Heart left ventricle (tissue), 16 donors: ENCODE measurements around the gene UGGT1. TPM values are rescaled to one million over a fixed set of nuclear protein-coding genes. Genes with fewer than 3 reads are reported as not detected.

ENCODE experiments used
- ATAC-seq, 4 donors: fragments of 200-7000 bp; cut with Tn5 transposase; one replicate each; pipeline ENCODE4 v1.9.1; 2020 to 2022; ENCODE audit warnings: moderate library complexity in 4 of 4, mild to moderate bottlenecking in 3 of 4, moderate number of reproducible peaks in 1 of 4
- DNase-seq, 5 donors: peaks; one replicate each; pipeline ENCODE4 v3.0.0-alpha.2; 2020
- H3K27ac ChIP-seq, 12 donors: fragments of 200-600 bp; sonication (generic) in 4 of 12; one replicate each; pipeline versions ENCODE4 v1.5.0 to v1.8.0; 2016 to 2022; ENCODE audit warnings: mild to moderate bottlenecking in 2 of 12
- H3K27me3 ChIP-seq, 9 donors: fragments of 200-600 bp; sonication (generic) in 2 of 9; one replicate each; pipeline versions ENCODE4 v1.5.1 to v1.8.0; 2016 to 2022; ENCODE audit warnings: mild to moderate bottlenecking in 3 of 9
- H3K36me3 ChIP-seq, 9 donors: fragments of 200-600 bp; sonication (generic) in 2 of 9; one replicate each; pipeline versions ENCODE4 v1.5.0 to v1.8.0; 2018 to 2022; ENCODE audit warnings: mild to moderate bottlenecking in 2 of 9
- H3K4me1 ChIP-seq, 12 donors: fragments of 200-600 bp; sonication (generic) in 4 of 12; one replicate each; pipeline versions ENCODE4 v1.5.0 to v1.8.0; 2016 to 2022; ENCODE audit warnings: mild to moderate bottlenecking in 3 of 12
- H3K4me3 ChIP-seq, 12 donors: fragments of 200-600 bp; sonication (generic) in 4 of 12; one replicate each; pipeline versions ENCODE4 v1.5.0 to v1.8.0; 2017 to 2022; ENCODE audit warnings: mild to moderate bottlenecking in 9 of 12, moderate library complexity in 4 of 12
- H3K9me3 ChIP-seq, 12 donors: fragments of 200-600 bp; sonication (generic) in 4 of 12; one replicate each; pipeline versions ENCODE4 v1.5.0 to v1.8.0; 2016 to 2022; ENCODE audit warnings: mild to moderate bottlenecking in 1 of 12
- CTCF ChIP-seq, 12 donors: fragments of 200-600 bp; sonication (generic) in 4 of 12; IDR thresholded peaks; one replicate each; pipeline versions ENCODE4 v1.5.0 to v1.8.0; 2018 to 2022; ENCODE audit warnings: antibody characterized with exemption in 12 of 12, mild to moderate bottlenecking in 5 of 12
- POLR2A ChIP-seq, 2 donors: fragments of 450-650 bp; IDR thresholded peaks; one replicate each; pipeline ENCODE4 v1.6.1; 2017; ENCODE audit warnings: antibody characterized with exemption in 2 of 2, mild to moderate bottlenecking in 2 of 2, moderate library complexity in 2 of 2
- WGBS, 4 donors: extraction: QIAGEN DNeasy Blood & Tissue Kit in 2 of 4; methylation state at CpG; one replicate each; pipeline versions ENCODE4 v1.1.5 to v1.1.7; 2013 to 2018; 5-methylcytosine and 5-hydroxymethylcytosine counted together
- intact Hi-C, 10 donors: fragments of 100-400 bp; cut with DNase I; formaldehyde crosslinking; loops; one replicate each; pipeline versions ENCODE4 v1.11.1 to v1.14.2; 2022
- polyA plus RNA-seq, 2 donors: library from polyadenylated mRNA; stranded (reverse); fragments of 200-250 nt; gene quantifications; one replicate each; pipeline ENCODE4 v1.2.3, GENCODE V29; 2013
- total RNA-seq, 9 donors: library from RNA; depleted of rRNA in 2 of 9; stranded (reverse); fragments of >200 nt in 2 of 9; fragmentation: NEBNext Ultra II Directional in 3 of 9; extraction: Animal tissue kit (Norgen Biotek cat#: 25700) in 3 of 9; gene quantifications; one replicate each; pipeline versions ENCODE4 v1.1.0 to v1.2.4, GENCODE V29; 2016 to 2023
- donor health status: ischemic (EF 13 %, LVEDD 7.1; RV severe dilation, severe dysfunction).
- donor health status: healthy with polysubstance abuse.
- donor health status: DM: no; HTN: yes; CAD: no.
- donor health status: DM: no; HTN: no; CAD: no.
- donor health status: ischemic (EF 25% LVEDD 6.9; RV normal size, moderate dysfunction).
- donor health status: ischemic (EF 25% LVEDD 5.7; RV mildly dilated, moderate dysfunction).
- donor health status: healthy.
- donor health status: DM: yes; HTN: yes; CAD: no.
- donor health status: ischemic (EF 35%, LVEDD 5.7; RV mildly dilated, moderate dysfunction).
- donor health status: nonischemic (EF 11% LVEDD 7.7; RV severe dilation, severe dysfunction).
- donor health status: DM: yes; HTN: yes; CAD: no.
- donor health status: PGD.
- donor health status: ischemic (EF 29% LVEDD 5.4; RV normal size, mild dysfunction).
- donor health status: nonischemic (EF 23%, LVEDD 6.1; RV moderate dilation, normal function).

Gene UGGT1
- total and polyA plus RNA-seq, 11 donors: 5.8 to 77.4 (median 32.0) TPM

GRCh38 chr2:128062571-128062970 lies 28.4 kb upstream of the UGGT1 start:
- 73 to 94% (median 87%) methylated on average over 8 of the region's 8 CpGs for WGBS, 4 donors
- H3K27me3 ChIP-seq: no peaks in the 10 kb centered on the region
- no peak overlapping the region for H3K27ac ChIP-seq
- H3K9me3 ChIP-seq: no peaks in the 10 kb centered on the region
- DNase-seq (no peak), ATAC-seq (no peak)
- H3K4me1 ChIP-seq: no peaks in the 10 kb centered on the region
- no peaks in the 10 kb centered on the region for H3K36me3 ChIP-seq
- TF ChIP-seq POLR2A (IDR thresholded peaks at IDR 0.05): no peak
- no peak for TF ChIP-seq CTCF (IDR thresholded peaks at IDR 0.05)
- intact Hi-C loops: loop anchor here in 1 of 10 donors (5.0 kb wide), 1 partner anchor 175 kb away; no protein-coding TSS in a partner anchor
- no peak overlapping the region for H3K4me3 ChIP-seq

DNA sequence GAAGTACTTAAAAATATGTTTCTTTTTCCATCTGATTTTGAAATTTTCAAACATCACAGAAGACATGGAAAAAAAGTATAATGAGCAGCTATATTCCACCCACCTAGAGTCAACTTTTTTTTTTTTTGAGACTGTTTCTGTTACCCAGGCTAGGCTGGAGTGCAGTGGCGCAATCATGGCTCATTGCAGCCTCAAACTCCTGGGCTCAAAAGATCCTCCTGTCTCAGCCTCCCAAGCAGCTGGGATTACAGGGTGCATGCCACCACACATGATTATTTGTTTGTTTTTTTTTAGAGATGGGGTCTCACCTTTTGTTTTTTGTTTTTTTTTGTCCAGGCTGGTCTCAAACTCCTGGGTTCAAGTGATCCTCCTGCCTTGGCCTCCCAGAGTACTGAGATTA lies 26.6 kb upstream of the UGGT1 start:
- H3K9me3 ChIP-seq: no peaks in the 10 kb centered on the region
- DNase-seq (no peak), ATAC-seq (no peak)
- no peak overlapping the region for H3K4me3 ChIP-seq
- H3K4me1 ChIP-seq: no peaks in the 10 kb centered on the region
- intact Hi-C loops: loop anchor here in 1 of 10 donors (5.0 kb wide), 1 partner anchor 173 kb away; no protein-coding TSS in a partner anchor
- TF ChIP-seq CTCF (IDR thresholded peaks at IDR 0.05) (no peak), POLR2A (IDR thresholded peaks at IDR 0.05) (no peak)
- no peaks in the 10 kb centered on the region for H3K36me3 ChIP-seq
- no peaks in the 10 kb centered on the region for H3K27me3 ChIP-seq
- WGBS, 4 donors: 97 to 100% (median 99%) methylated on average over 1 of the region's 1 CpG
- H3K27ac ChIP-seq: no peak overlapping the region

GRCh38 chr2:128069769-128070168 lies 21.2 kb upstream of the UGGT1 start:
- intact Hi-C loops: no loop called here
- Histone ChIP-seq H3K36me3 (no peaks in the 10 kb centered on the region), H3K27ac (no peak overlapping the region), H3K4me3 (no peak overlapping the region), H3K9me3 (no peaks in the 10 kb centered on the region), H3K4me1 (no peaks in the 10 kb centered on the region), H3K27me3 (no peaks in the 10 kb centered on the region)
- DNase-seq: no peak
- ATAC-seq: no peak
- TF ChIP-seq POLR2A (IDR thresholded peaks at IDR 0.05) (no peak), CTCF (IDR thresholded peaks at IDR 0.05) (no peak)
- WGBS, 4 donors: 72 to 81% (median 77%) methylated on average over 5 of the region's 5 CpGs

DNA sequence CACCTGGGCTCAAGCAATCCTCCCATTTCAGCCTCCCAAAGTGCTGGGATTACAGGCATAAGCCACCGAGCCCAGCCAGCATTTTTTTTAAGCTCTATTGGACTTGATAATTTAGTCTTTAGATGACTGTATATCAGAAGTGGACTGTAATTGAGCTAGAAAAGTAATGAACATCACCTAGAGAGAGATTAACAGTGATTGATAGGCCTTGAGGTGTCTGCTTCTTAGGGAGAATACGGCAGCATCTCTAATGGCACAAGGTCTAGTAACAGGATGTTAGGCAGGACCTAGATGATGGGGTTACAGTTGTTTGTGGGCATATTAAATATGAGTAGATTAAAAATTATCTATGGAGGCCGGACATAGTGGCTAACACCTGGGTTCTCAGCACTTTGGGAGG lies 17.7 kb upstream of the UGGT1 start:
- no peak for ATAC-seq
- Histone ChIP-seq H3K4me1 (no peaks in the 10 kb centered on the region), H3K27me3 (no peaks in the 10 kb centered on the region), H3K4me3 (no peak overlapping the region), H3K36me3 (no peaks in the 10 kb centered on the region), H3K9me3 (no peaks in the 10 kb centered on the region), H3K27ac (no peak overlapping the region)
- intact Hi-C loops: no loop called here
- WGBS, 4 donors: 70 to 89% (median 84%) methylated on average over 3 of the region's 3 CpGs
- TF ChIP-seq CTCF (IDR thresholded peaks at IDR 0.05): no peak
- no peak for DNase-seq
